Kasumi-1 (cell line): ENCODE results near the gene TMEM11.

Source experiments
- DNase-seq, 2 experiments: peaks; one replicate each; lab custom pipeline; 2025; lab: John Stamatoyannopoulos, UW

Gene TMEM11

GRCh38 chr17:21177854-21178600 is 35.9 kb downstream of the TMEM11 start:
- DNase-seq, result no peak

DNA sequence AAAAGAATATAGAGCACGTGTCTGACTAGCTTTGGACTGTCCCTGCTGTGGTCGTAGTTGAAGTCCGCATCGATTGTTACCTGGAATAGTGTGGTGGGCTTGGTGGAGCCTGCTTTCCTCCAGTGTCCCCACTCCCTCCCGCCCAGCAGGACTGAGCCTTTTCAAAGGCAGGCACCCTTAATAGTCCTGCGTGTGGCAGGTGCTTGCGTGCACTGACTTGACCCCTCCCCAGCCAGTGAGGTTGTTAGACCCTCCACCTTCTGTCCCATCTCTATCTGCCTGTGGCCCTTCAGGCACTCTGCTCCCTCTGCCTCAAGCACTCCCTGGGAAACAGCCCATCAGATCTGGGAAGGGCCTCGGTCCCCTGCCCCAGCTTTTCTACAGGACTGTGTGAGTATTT is 36.6 kb downstream of the TMEM11 start:
- DNase-seq, result no peak

GRCh38 chr17:21176773-21177395 is 37.1 kb downstream of the TMEM11 start:
- no peak for DNase-seq

DNA sequence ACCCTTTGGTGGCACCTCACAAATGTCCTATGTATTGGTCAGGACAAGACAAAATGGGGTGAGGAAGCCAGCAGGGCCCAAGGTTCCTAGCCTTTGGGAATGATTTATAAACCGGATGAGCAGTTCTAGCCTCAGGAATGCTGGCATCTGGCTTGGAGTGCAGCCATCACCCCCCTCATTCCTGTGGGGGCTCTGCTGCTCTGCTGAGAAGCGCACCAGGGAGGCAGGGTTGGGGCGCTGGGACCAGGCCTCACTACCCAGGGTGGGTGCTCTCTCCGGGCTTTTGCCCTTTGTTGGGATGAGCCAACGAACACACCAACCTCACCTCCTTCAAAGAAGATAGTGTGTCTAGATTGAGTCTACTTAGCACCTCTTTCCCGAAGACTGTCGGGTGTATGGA is 39.2 kb downstream of the TMEM11 start:
- no peak for DNase-seq

GRCh38 chr17:21174186-21174585 is 39.8 kb downstream of the TMEM11 start:
- no peak for DNase-seq

DNA sequence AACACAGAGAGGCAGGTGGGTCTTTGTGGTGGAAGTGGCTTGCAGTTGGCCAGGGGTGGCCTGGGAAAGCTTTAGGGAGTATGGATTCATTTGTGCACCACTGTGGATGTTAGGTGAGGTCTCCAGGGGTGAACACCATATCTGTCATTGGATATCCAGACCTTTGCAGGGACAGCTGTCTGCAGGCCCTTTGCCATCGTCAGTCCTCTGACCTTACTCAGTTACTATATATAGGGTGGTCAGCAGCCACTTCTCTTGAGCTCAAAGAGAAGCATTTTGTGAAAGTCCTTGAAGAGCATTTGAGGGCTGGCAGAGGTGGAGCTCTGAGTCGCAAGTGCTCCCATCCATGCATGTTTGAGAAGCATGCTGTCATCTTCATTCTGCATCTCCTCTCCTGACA is 40.4 kb downstream of the TMEM11 start:
- no peak for DNase-seq

GRCh38 chr17:21172846-21173245 is 41.1 kb downstream of the TMEM11 start:
- no peak for DNase-seq

DNA sequence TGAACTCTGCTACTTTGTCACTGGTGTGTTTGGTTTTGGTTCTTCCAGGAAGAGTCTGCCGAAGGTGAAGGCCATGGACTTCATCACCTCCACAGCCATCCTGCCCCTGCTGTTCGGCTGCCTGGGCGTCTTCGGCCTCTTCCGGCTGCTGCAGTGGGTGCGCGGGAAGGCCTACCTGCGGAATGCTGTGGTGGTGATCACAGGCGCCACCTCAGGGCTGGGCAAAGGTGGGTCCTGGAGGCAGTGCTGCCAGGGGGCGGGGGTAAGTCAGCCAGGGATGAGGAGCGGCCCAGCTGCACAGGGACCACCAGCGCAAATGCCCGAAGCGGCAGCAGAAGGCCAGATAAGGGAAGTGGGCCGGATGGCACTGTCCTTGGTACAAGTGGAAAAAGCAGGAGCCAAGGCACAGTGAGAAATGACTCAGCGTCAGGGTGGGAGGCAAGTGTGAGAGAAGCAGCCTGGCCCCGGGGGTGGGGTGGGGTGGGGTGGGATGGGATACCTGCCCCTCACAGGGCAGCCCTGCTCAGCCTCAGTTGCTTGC is 41.9 kb downstream of the TMEM11 start:
- no peak for DNase-seq

GRCh38 chr17:21171309-21171922 is 42.5 kb downstream of the TMEM11 start:
- DNase-seq, result no peak

DNA sequence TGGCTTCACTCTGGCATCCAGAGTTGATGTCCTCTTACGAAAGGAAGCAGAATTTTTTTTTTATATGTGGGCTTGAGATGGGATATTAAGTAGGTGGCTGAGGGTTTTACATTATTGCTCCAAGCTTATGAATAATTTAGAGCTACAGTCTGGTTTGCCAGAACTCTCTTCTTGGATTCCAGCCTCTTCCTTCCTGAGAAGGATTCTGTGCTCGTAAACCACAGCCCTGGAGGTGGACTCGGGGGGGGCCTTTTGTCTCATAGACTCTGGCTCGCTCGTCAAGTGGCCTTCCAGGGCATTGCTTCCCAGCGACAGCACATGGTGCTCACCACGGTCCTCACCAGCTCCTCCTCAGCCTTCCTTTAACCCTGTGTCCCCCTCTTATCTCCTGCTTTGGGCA is 43.2 kb downstream of the TMEM11 start:
- DNase-seq, result no peak

GRCh38 chr17:21169496-21169895 is 44.5 kb downstream of the TMEM11 start:
- DNase-seq, result no peak

- no peak for DNase-seq
These were observed 45.5 kb downstream of the TMEM11 start for GRCh38 chr17:21168555-21168865.

DNA sequence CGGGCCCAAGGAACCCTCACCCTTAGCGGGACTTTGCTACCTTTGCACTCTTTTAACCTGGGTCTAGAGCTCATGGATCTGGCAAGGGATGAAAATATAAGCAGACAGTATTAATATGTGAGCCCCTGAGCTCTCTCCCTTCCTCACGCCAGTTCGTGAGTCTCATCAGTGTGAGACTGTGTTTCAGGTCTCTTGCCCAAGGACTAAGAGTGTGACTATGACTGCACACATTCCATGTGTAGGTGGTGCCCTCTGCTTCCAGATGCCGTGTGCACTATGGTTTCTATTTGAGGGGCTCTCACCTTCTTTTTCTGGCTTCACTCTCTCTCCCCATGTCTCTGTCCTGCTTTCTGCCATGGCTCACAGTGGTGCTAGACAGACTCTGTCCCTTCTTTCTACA is 46.7 kb downstream of the TMEM11 start:
- no peak for DNase-seq

GRCh38 chr17:21166595-21167210 is 47.3 kb downstream of the TMEM11 start:
- DNase-seq, result no peak

- no peak for DNase-seq
These were observed 47.9 kb downstream of the TMEM11 start for GRCh38 chr17:21165922-21166594.

DNA sequence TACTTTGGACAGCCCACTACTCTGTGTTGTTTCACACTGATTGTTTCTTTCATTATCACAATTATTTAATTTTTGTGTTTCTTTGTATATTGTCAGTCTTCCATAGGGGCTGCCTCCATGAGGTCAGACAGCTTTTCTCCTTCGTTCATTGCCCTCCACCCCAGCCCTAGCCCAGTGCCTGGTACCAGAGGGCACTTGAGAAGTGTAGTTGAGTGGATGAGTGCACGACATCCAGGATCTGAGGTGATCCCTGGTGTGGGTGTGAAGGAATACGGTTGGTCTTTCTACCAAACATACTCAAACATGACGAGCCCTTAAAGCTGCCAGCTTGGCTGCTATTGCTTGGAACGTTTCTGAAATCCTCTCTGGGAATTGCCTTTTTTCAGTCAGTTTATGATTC is 49.3 kb downstream of the TMEM11 start:
- DNase-seq, result no peak

GRCh38 chr17:21164216-21164615 is 49.7 kb downstream of the TMEM11 start:
- DNase-seq, result no peak

DNA sequence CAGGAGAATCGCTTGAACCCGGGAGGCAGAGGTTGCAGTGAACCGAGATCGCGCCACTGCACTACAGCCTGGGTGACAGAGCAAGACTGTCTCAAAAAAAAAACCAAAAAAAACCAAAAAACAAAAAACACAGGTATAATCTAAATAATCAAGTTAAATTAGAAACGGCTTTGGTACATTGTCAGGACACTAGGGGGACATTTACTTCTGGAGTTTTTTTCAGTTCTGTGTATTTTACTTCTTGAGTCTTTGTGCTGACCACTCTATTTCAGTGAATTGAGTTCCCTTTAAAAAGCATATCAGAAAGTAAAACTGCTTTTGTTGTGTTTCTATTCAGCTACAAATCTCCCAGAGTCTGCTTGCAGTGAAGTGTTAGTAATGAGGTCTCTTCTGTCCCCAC is 50.9 kb downstream of the TMEM11 start:
- no peak for DNase-seq

GRCh38 chr17:21162394-21162775 is 51.6 kb downstream of the TMEM11 start:
- DNase-seq, result no peak

- DNase-seq, result no peak
These were observed 52.2 kb downstream of the TMEM11 start for GRCh38 chr17:21161498-21162393.

DNA sequence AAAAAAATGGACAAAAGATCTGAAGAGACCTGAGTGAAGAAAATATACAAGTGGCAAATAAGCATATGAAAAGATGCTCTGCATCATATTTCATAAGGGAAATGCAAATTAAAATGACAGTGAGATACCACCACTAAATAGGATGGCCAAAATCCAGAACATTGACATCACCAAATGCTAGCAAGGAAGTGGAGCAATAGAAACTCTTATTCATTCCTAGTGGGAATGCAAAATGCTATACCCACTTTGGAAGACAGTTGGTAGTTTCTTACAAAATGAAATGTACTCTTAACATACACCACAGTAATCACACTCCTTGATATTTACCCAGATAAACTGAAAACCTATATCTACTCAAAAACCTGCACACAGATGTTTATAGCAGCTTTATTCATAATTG is 53.6 kb downstream of the TMEM11 start:
- no peak for DNase-seq
